Kidney tubule cell (primary cell): Measurements from ENCODE around the gene ADAMTS4.
"Not testable (repeated sequence)": the region's sequence is repeated elsewhere in the genome, so short reads cannot be mapped to it uniquely, and the experiment has no call there.

ENCODE experiments used
- DNase-seq: peaks from one replicate; pipeline ENCODE4 v3.0.0-alpha.2; 2018; ENCODE audit warnings: low spot score

Gene ADAMTS4

GRCh38 chr1:161198897-161199431 lies at the start of gene ADAMTS4:
TSS of gene ADAMTS4 (minus strand) at chr1:161199054. CDS start at chr1:161198627, 427 bp downstream.
- no peak for DNase-seq

GRCh38 chr1:161244888-161245287 lies 46.0 kb upstream of the ADAMTS4 start:
- no peak for DNase-seq

DNA sequence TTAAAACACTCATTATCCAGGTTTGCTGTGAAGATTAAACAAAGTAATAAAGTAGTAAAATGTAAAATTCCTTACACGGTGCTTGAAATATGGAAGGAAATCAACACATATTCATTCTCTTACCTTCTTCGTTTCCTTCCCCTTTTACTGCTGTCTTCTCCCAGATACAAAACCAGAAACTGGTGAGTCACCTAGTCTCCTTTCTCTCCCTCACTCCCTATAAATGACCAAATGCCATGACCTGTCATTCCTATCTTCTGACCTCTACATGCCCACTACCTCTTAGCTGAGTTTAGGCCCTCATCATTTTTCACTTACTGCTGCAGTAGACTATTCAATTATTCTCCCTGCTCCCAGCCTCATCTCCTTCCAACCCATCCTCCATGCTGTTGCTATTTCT lies 43.5 kb upstream of the ADAMTS4 start:
- peak; percentile 43 for DNase-seq

DNA sequence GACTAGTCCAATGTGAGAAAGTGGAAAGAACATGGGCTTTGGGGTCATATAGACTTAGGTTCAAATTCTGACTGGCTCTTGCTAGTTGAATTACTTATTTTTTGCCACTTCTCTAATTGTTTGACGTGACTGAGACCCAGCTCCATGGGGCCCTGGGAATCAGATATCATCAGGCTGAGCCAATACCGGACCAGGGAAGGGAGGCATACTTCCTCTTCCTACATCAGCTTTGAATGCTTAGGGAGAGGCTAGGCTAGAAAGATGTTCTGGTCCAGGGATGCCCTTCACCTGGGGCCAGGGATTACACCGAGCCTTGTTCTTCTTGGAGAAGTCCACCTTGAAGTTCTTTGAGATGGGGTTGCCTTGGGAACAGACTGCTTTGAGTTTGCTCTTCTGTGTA lies 42.8 kb upstream of the ADAMTS4 start:
- no peak for DNase-seq

GRCh38 chr1:161238039-161238473 lies 39.2 kb upstream of the ADAMTS4 start, which contains the start of gene NR1I3:
TSS of gene NR1I3 (minus strand) at chr1:161238203. CDS start at chr1:161236565, 1,638 bp downstream.
- DNase-seq, result peak; percentile 32

GRCh38 chr1:161235957-161236775 lies 37.3 kb upstream of the ADAMTS4 start:
- no peak for DNase-seq

DNA sequence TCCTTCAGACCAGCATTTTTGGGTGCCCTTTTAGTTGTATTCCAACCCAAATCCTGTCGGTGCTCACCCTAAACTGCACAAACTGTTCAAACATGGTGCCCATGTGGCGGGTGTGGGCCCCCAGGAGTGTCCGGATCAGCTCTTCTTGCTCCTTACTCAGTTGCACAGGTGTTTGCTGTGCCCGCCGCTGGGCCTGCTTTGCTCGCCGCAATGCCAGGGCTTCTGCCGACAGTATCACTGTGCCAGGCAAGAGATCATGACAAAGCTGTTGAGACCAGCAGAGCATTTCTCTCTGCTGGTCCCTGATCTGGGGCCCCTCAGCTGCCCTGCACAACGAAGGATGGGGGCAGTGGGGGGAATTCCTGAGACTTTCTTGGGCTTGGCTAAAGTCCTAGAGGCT lies 34.2 kb upstream of the ADAMTS4 start:
- no peak for DNase-seq

DNA sequence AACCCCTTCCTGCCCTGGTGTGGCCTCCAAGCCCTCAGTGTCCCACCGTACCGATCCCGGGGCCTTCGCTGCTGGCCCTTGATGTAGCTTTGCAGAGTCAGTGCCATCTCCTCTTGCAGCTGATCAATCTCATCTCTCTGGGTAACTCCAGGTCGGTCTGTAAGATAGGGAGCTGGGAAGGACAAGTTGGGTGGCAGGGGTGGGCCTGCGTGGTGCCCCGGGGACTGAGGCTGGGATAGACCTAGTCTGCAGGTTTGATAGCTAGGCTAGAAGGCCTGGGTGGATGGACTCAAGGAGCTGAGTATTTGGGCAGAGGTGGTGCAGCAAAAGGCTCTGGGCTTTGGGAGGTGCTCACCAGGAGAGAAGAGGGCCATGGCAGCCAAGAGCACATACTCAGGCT lies 31.9 kb upstream of the ADAMTS4 start:
- no peak for DNase-seq

GRCh38 chr1:161229896-161230295 lies 31.0 kb upstream of the ADAMTS4 start:
- no peak for DNase-seq

DNA sequence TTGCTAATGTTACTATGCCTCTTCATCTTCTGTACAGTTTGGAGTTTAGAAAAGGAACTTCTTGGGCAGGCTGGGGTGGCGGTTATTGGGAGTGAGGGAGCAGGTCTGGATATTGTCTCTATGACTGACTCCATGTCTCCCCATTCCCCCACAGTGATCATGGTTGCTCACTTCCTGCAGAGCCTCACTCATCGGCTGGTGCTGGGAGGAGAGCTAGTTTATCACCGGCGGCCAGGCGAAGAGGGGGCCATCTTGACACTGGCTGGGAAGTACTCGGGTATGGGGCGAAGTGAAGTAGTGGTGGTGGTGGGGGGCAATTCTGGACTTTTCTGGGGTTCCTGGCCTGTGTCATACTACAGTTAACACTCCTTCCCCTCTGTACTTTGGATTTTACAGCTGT lies 29.2 kb upstream of the ADAMTS4 start:
- no peak for DNase-seq

DNA sequence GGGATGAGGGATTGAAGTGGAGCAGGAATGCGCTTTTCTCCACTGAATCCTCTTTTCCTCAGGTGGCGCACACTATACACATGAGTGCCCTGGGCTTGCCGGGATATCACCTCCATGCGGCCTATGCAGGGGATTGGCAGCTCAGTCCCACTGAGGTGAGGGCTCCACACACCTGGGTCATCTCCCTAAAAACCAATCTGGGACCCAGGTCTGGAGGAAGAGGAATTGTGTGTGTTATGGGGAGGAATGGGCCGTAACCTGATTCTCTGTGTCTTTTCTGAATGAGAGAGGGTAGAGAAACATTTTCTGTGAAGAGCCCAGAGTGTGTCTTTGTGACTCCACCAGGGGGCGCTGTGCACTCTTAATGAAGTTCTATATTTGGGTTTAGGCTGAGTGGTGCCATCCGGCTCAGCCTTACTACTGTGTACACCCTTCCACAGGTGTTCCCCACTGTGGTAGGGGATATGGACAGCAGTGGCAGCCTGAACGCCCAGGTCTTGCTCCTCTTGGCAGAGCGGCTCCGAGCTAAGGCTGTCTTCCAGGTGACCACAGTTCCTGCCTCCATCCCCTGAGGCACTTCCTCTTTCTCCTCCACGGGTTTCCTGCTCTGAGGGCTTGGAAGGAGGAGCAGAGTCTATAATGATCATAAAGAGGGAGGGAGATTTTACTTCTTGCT lies 28.5 kb upstream of the ADAMTS4 start:
- DNase-seq, result peak; percentile 80

- DNase-seq, result no peak
These were observed 27.9 kb upstream of the ADAMTS4 start for GRCh38 chr1:161226759-161227158.

GRCh38 chr1:161226320-161226711 lies 27.5 kb upstream of the ADAMTS4 start:
- no peak for DNase-seq

- DNase-seq, result peak; percentile 100
These were observed 26.9 kb upstream of the ADAMTS4 start, which contains the start of gene TOMM40L for GRCh38 chr1:161225534-161226319. TSS of gene TOMM40L (plus strand) at chr1:161226060. CDS start at chr1:161226490, 430 bp downstream.

DNA sequence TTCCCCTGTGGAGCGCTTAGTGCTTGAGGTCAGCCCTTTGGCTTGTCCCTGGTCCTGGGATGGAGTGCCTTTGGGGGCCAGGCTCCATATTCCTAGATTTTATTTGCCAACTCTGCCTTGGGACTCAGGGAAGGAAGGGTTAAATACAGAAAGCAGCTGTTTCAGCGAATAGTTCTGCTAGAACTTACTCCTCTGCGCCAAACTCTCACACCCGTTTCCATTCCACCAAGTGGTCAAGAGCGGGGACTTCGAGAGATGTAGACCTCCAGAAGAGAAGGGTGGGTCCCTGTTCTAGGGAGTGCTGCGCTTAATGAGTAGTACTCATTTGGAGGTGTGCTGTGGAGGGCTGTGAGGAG lies 26.3 kb upstream of the ADAMTS4 start:
- DNase-seq, result no peak

DNA sequence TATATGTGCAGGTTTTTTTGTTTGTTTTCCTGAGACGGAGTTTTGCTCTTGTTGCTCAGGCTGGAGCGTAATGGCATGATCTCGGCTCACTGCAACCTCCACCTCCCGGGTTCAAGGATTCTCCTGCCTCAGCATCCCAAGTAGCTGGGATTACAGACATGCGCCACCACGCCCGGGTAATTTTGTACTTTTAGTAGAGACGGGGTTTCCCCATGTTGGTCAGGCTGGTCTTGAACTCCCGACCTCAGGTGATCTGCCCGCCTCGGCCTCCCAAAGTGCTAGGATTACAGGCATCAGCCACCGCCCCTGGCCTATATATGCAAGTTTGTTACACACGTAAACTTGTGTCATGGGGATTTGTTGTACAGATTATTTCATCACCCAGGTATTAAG lies 25.8 kb upstream of the ADAMTS4 start:
- DNase-seq, result not testable (repeated sequence)

DNA sequence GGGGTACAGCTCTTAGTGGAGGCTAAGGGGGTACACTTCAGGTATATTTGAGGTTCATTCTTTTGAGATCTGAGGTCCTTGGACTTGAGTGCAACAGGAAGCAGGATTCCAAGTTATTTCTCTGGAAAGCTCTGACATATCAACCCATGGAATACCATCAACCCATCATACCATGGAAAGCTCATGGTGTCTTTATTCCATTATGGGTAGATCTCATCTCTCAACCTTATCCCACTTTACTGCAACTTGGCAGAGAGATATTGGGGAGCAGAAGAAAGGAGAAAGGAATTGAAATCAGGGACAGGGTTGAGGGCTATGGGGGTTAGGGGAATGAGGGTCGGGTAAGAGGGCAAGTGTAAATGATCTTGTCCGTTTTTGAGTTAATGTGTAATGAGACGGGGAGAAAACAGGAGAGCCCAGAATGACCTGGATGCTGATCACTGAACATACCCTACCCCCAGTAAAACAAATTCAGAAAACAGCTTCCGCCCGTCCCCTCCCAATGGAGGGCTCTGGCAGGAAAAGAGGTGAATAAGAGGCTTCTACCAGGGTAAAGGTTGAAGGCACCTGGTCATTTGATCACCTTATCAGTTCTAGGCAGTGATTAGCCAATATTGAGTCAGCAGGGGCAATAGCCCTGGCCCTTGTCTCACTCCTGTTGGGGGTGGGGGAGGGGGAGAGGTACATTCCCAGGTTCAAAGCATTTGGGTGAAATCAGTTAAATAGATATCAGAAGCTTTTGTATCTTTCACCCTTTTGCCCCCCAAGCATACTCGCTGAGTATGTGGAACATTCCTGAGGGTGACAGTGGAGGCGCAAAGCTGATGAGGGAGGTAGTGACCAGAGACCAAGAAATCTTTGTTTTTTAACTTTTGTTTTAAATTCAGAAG lies 25.2 kb upstream of the ADAMTS4 start:
- no peak for DNase-seq

DNA sequence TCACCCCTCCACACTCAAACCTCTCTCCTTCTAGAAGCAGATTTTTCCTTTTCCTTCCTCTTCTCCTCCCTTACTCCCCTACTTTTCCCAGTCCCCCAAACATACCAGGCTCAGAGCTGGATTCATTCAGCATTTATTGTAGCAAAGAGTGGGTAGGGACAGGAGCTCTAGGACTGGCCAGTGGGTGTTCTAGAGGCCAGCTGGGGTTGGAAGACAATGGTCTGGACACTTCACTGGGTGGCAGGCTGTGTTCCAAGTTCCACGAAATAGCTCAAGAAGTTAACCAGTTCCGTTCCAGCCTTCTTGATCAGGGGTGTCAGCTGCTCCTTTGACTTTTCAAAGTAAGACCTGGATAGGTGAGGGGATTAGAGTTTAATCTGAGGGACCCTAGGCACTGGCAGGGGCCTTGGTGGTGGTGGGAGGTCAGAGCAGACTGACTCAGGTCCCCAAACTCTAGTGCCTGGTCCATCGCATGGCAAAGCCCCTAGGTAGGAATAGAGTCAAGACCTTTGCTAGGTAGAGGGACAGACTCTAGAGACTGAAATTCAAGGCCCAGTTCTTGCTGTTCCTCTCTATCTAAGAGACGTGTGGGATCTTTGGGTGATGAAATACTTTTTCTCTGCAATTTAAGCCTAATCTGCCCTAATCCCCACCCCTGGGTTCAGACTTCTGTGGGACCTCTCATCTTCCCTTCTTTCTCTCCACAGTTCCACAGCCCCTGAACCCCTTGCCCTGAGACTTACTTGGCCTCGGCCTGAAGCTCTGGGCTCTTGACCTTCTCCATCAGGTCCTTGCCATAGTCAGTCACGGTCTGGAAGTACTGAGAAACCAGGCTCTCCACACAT lies 23.5 kb upstream of the ADAMTS4 start:
- no peak for DNase-seq

GRCh38 chr1:161220002-161220401 lies 21.1 kb upstream of the ADAMTS4 start:
- DNase-seq, result no peak
